DOHH2 (cell line): ENCODE data around the gene RPS6KA2.

ENCODE experiments used
- CTCF ChIP-seq: fragments of 200-600 bp; sonication (generic); IDR thresholded peaks from one replicate; pipeline ENCODE4 v1.5.1; 2014; ENCODE audit warnings: antibody characterized with exemption, mild to moderate bottlenecking, low read depth, low read length; ENCODE audit not compliant: poor library complexity, severe bottlenecking
- EZH2phosphoT487 ChIP-seq: fragments of 200-600 bp; sonication (generic); IDR thresholded peaks from 2 replicates; pipeline ENCODE4 v1.6.1; 2017; ENCODE audit warnings: borderline replicate concordance, mild to moderate bottlenecking, antibody characterized with exemption, low read length, moderate library complexity, mixed read lengths

- no peak for TF ChIP-seq CTCF
- no peak for TF ChIP-seq EZH2phosphoT487
Measured at GRCh38 chr6:166670013-166670412, 43.0 kb upstream of the RPS6KA2 start.
